Natural killer cell (primary cell): Measurements from ENCODE around the gene NRAP. TPM values are rescaled to one million over a fixed set of nuclear protein-coding genes. Genes with fewer than 3 reads are reported as not detected.

Experiments used
- ATAC-seq, 3 donors: fragments of 150-1000 bp in 2 of 3; fragments of 200-7000 bp in 1 of 3; cut with Tn5 transposase; 1 replicate in 1 of 3; 2 replicates in 2 of 3; pipeline ENCODE4 v1.10.0; 2021; ENCODE audit warnings: mild to moderate bottlenecking in 2 of 3, moderate library complexity in 2 of 3
- DNase-seq, 2 donors: peaks; one replicate each; pipeline versions ENCODE4 v3.0.0 to v3.0.0-alpha.2; 2013 to 2021; ENCODE audit warnings: mixed read lengths in 1 of 2
- H3K27ac ChIP-seq: one replicate; pipeline ENCODE4 v1.5.1; 2013; ENCODE audit warnings: mild to moderate bottlenecking, low read length
- H3K27me3 ChIP-seq: one replicate; pipeline ENCODE4 v1.6.1; 2013; ENCODE audit warnings: low read length; ENCODE audit not compliant: control insufficient read depth, insufficient read depth
- H3K36me3 ChIP-seq: one replicate; pipeline ENCODE4 v1.6.1; 2013; ENCODE audit warnings: low read length; ENCODE audit not compliant: control insufficient read depth, insufficient read depth
- H3K4me1 ChIP-seq: one replicate; pipeline ENCODE4 v1.6.1; 2013; ENCODE audit warnings: low read length; ENCODE audit not compliant: control insufficient read depth, insufficient read depth
- H3K4me3 ChIP-seq: one replicate; pipeline ENCODE4 v1.5.1; 2013; ENCODE audit warnings: low read length
- H3K9me3 ChIP-seq: one replicate; pipeline ENCODE4 v1.6.1; 2013; ENCODE audit warnings: low read length; ENCODE audit not compliant: control insufficient read depth, insufficient read depth
- H3K27ac Mint-ChIP-seq, 2 donors: one replicate each; pipeline ENCODE4 v1.8.0; 2022; ENCODE audit warnings: mild to moderate bottlenecking in 2 of 2, mixed read lengths in 2 of 2, moderate library complexity in 1 of 2
- H3K27me3 Mint-ChIP-seq, 2 donors: one replicate each; pipeline ENCODE4 v1.8.0; 2022; ENCODE audit warnings: low read depth in 2 of 2, mixed read lengths in 2 of 2
- H3K36me3 Mint-ChIP-seq: one replicate; pipeline ENCODE4 v1.8.0; 2022; ENCODE audit warnings: mixed read lengths
- H3K4me1 Mint-ChIP-seq, 2 donors: one replicate each; pipeline ENCODE4 v1.8.0; 2022; ENCODE audit warnings: mixed read lengths in 2 of 2
- H3K4me3 Mint-ChIP-seq: one replicate; pipeline ENCODE4 v1.8.0; 2022; ENCODE audit warnings: mild to moderate bottlenecking, moderate library complexity, mixed read lengths
- H3K9me3 Mint-ChIP-seq, 2 donors: one replicate each; pipeline ENCODE4 v1.8.0; 2022; ENCODE audit warnings: mixed read lengths in 2 of 2
- CTCF ChIP-seq: fragments of 200-600 bp; IDR thresholded peaks from one replicate; pipeline ENCODE4 v1.8.0; 2022; ENCODE audit warnings: antibody characterized with exemption
- WGBS: methylation state at CpG from one replicate; pipeline ENCODE4 v1.1.7; 2013; ENCODE audit warnings: missing lambda C conversion rate; ENCODE audit not compliant: insufficient coverage; 5-methylcytosine and 5-hydroxymethylcytosine counted together
- intact Hi-C: fragments of 100-400 bp; cut with micrococcal nuclease; formaldehyde crosslinking; loops from one replicate; pipeline ENCODE4 v1.14.2; 2022
- total RNA-seq, 4 donors: library from RNA; stranded (reverse); fragments of 120-200 nt in 1 of 4; gene quantifications; one replicate each; pipeline versions ENCODE4 v1.2.3 to v1.2.4, GENCODE V29; 2013 to 2022

Gene NRAP
- total RNA-seq, 3 donors from 2014 or later (not counting 1 experiment from before 2014, with no cell fraction given), result not detected

- Histone ChIP-seq H3K27me3 (no peaks in the 10 kb centered on the region), H3K4me3 (no peak overlapping the region), H3K27ac (no peak overlapping the region), H3K36me3 (no peaks in the 10 kb centered on the region), H3K9me3 (no peaks in the 10 kb centered on the region), H3K4me1 (no peaks in the 10 kb centered on the region)
- no peak overlapping the region for H3K4me3 Mint-ChIP-seq
- peaks cover 0 to 11% of the 10 kb centered on the region in 2 donors for H3K27me3 Mint-ChIP-seq
- intact Hi-C loops, result no loop called here
- 100% methylated on average over 1 of the region's 2 CpGs for WGBS
- DNase-seq, result no peak
- ATAC-seq, result no peak
- H3K36me3 Mint-ChIP-seq, result no peaks in the 10 kb centered on the region
- TF ChIP-seq CTCF, result no peak
- H3K4me1 Mint-ChIP-seq, result no peaks in the 10 kb centered on the region
- H3K27ac Mint-ChIP-seq, result no peak overlapping the region
- H3K9me3 Mint-ChIP-seq, result no peaks in the 10 kb centered on the region
Measured at GRCh38 chr10:113547426-113547825, 116.4 kb downstream of the NRAP start.

- Histone ChIP-seq H3K27ac (no peak overlapping the region), H3K36me3 (no peaks in the 10 kb centered on the region), H3K4me3 (no peak overlapping the region), H3K9me3 (no peaks in the 10 kb centered on the region), H3K4me1 (no peaks in the 10 kb centered on the region), H3K27me3 (no peaks in the 10 kb centered on the region)
- no peaks in the 10 kb centered on the region for H3K4me1 Mint-ChIP-seq
- H3K36me3 Mint-ChIP-seq, result no peaks in the 10 kb centered on the region
- DNase-seq (no peak), ATAC-seq (no peak)
- H3K27me3 Mint-ChIP-seq, result peaks cover 0 to 7% of the 10 kb centered on the region in 2 donors
- intact Hi-C loops, result no loop called here
- WGBS, result 96% methylated on average over 1 of the region's 1 CpG
- no peak overlapping the region for H3K27ac Mint-ChIP-seq
- H3K4me3 Mint-ChIP-seq, result no peak overlapping the region
- no peaks in the 10 kb centered on the region for H3K9me3 Mint-ChIP-seq
- no peak for TF ChIP-seq CTCF
Measured at GRCh38 chr10:113544392-113544791, 119.4 kb downstream of the NRAP start.

- no peaks in the 10 kb centered on the region for H3K4me1 ChIP-seq
- Mint-ChIP-seq H3K4me3 (no peak overlapping the region), H3K27me3 (peaks cover 0 to 5% of the 10 kb centered on the region in 2 donors), H3K27ac (no peak overlapping the region), H3K9me3 (no peaks in the 10 kb centered on the region), H3K36me3 (no peaks in the 10 kb centered on the region), H3K4me1 (no peaks in the 10 kb centered on the region)
- DNase-seq (no peak), ATAC-seq (no peak)
- 68% methylated on average over 2 of the region's 5 CpGs for WGBS
- H3K4me3 ChIP-seq, result no peak overlapping the region
- TF ChIP-seq CTCF, result no peak
- H3K27me3 ChIP-seq, result no peaks in the 10 kb centered on the region
- H3K9me3 ChIP-seq, result no peaks in the 10 kb centered on the region
- H3K36me3 ChIP-seq, result no peaks in the 10 kb centered on the region
- intact Hi-C loops, result no loop called here
- H3K27ac ChIP-seq, result no peak overlapping the region
Measured at GRCh38 chr10:113543107-113543955, 120.5 kb downstream of the NRAP start.

GRCh38 chr10:113541549-113541927 is 122.3 kb downstream of the NRAP start:
- no peak overlapping the region for H3K27ac Mint-ChIP-seq
- ATAC-seq, result no peak
- peaks cover 0 to 3% of the 10 kb centered on the region in 2 donors for H3K27me3 Mint-ChIP-seq
- H3K36me3 Mint-ChIP-seq, result no peaks in the 10 kb centered on the region
- WGBS, result 75% methylated on average over 1 of the region's 1 CpG
- no peak overlapping the region for H3K4me3 Mint-ChIP-seq
- H3K9me3 Mint-ChIP-seq, result no peaks in the 10 kb centered on the region
- Histone ChIP-seq H3K27me3 (no peaks in the 10 kb centered on the region), H3K4me3 (no peak overlapping the region), H3K4me1 (no peaks in the 10 kb centered on the region), H3K36me3 (no peaks in the 10 kb centered on the region), H3K9me3 (no peaks in the 10 kb centered on the region), H3K27ac (no peak overlapping the region)
- intact Hi-C loops, result no loop called here
- no peak for TF ChIP-seq CTCF
- DNase-seq, result no peak
- H3K4me1 Mint-ChIP-seq, result no peaks in the 10 kb centered on the region
